Calu3 (cell line): Measurements from ENCODE around the gene CROCC. TPM values are rescaled to one million over a fixed set of nuclear protein-coding genes. Genes with fewer than 3 reads are reported as not detected.
"Not testable (repeated sequence)": the region's sequence is repeated elsewhere in the genome, so short reads cannot be mapped to it uniquely, and the experiment has no call there.

ENCODE experiments used
- BruUV-seq: library from RNA; stranded (reverse); fragments of 400-500 nt; replicated peaks from 2 replicates; lab custom pipeline; 2021; lab: Mats Ljungman, UMichigan
- CTCF ChIA-PET: fragments of 300-600 bp; sonication (Branson Sonifier 250); formaldehyde crosslinking; loops from one replicate; lab custom pipeline; 2022; ENCODE audit warnings: antibody characterized with exemption; lab: Charles Lee
- DNase-seq: peaks from one replicate; pipeline ENCODE4 v3.0.0; 2022
- H3K27ac Mint-ChIP-seq: one replicate; pipeline ENCODE4 v1.8.0; 2022; ENCODE audit warnings: mixed read lengths; ENCODE audit not compliant: unreplicated experiment
- H3K27me3 Mint-ChIP-seq: one replicate; pipeline ENCODE4 v1.8.0; 2022; ENCODE audit warnings: mixed read lengths; ENCODE audit not compliant: unreplicated experiment
- H3K36me3 Mint-ChIP-seq: one replicate; pipeline ENCODE4 v1.8.0; 2022; ENCODE audit warnings: mild to moderate bottlenecking, moderate library complexity, mixed read lengths; ENCODE audit not compliant: insufficient read depth, unreplicated experiment
- H3K4me1 Mint-ChIP-seq: one replicate; pipeline ENCODE4 v1.8.0; 2022; ENCODE audit warnings: mild to moderate bottlenecking, low read depth, mixed read lengths; ENCODE audit not compliant: unreplicated experiment
- H3K4me3 Mint-ChIP-seq: one replicate; pipeline ENCODE4 v1.8.0; 2022; ENCODE audit warnings: mild to moderate bottlenecking, low read depth, moderate library complexity, mixed read lengths; ENCODE audit not compliant: unreplicated experiment
- H3K9me3 Mint-ChIP-seq: one replicate; pipeline ENCODE4 v1.8.0; 2022; ENCODE audit warnings: low read depth, mixed read lengths; ENCODE audit not compliant: unreplicated experiment
- CTCF ChIP-seq: fragments of 200-600 bp; IDR thresholded peaks from one replicate; pipeline ENCODE4 v1.8.0; 2022; ENCODE audit warnings: antibody characterized with exemption; ENCODE audit not compliant: unreplicated experiment
- intact Hi-C: fragments of 100-400 bp; cut with micrococcal nuclease; formaldehyde crosslinking; loops from one replicate; pipeline ENCODE4 v1.10.0; 2022; ENCODE audit not compliant: unreplicated experiment
- total RNA-seq: library from RNA; stranded (reverse); gene quantifications from 2 replicates; pipeline ENCODE4 v1.2.3, GENCODE V29; 2022

CROCC gene
- total RNA-seq, 1 experiment from 2014 or later = 12.0 TPM

GRCh38 chr1:16938351-16939321 lies 16.9 kb downstream of the CROCC start:
- H3K36me3 Mint-ChIP-seq = no peaks in the 10 kb centered on the region
- no peaks in the 10 kb centered on the region for H3K9me3 Mint-ChIP-seq
- intact Hi-C loops = no loop called here
- CTCF ChIA-PET = no interaction called here
- no peak for DNase-seq
- no peak overlapping the region for H3K27ac Mint-ChIP-seq
- no peaks in the 10 kb centered on the region for H3K27me3 Mint-ChIP-seq
- no peak for TF ChIP-seq CTCF
- BruUV-seq = no TSS peak
- no peaks in the 10 kb centered on the region for H3K4me1 Mint-ChIP-seq
- no peak overlapping the region for H3K4me3 Mint-ChIP-seq

- intact Hi-C loops, H3K27me3 Mint-ChIP-seq, H3K4me3 Mint-ChIP-seq, H3K4me1 Mint-ChIP-seq, CTCF ChIA-PET, H3K27ac Mint-ChIP-seq, H3K36me3 Mint-ChIP-seq, H3K9me3 Mint-ChIP-seq, DNase-seq, BruUV-seq: not testable (repeated sequence)
These were observed 17.9 kb downstream of the CROCC start for GRCh38 chr1:16939386-16940180.

GRCh38 chr1:16944038-16944437 lies 22.3 kb downstream of the CROCC start:
- no TSS peak for BruUV-seq
- Mint-ChIP-seq H3K4me3 (no peak overlapping the region), H3K9me3 (no peaks in the 10 kb centered on the region), H3K4me1 (no peaks in the 10 kb centered on the region), H3K36me3 (peaks cover 4% of the 10 kb centered on the region), H3K27me3 (no peaks in the 10 kb centered on the region), H3K27ac (no peak overlapping the region)
- TF ChIP-seq CTCF = no peak
- DNase-seq = no peak
- CTCF ChIA-PET = no interaction called here
- intact Hi-C loops = no loop called here

- BruUV-seq, DNase-seq, intact Hi-C loops, H3K36me3 Mint-ChIP-seq, H3K4me1 Mint-ChIP-seq, H3K27me3 Mint-ChIP-seq, H3K9me3 Mint-ChIP-seq, CTCF ChIA-PET, H3K4me3 Mint-ChIP-seq, H3K27ac Mint-ChIP-seq: not testable (repeated sequence)
These were observed 23.8 kb downstream of the CROCC start for GRCh38 chr1:16945512-16945911.

GRCh38 chr1:16946185-16946584 lies 24.5 kb downstream of the CROCC start:
- intact Hi-C loops, H3K4me3 Mint-ChIP-seq, H3K9me3 Mint-ChIP-seq, H3K27me3 Mint-ChIP-seq, BruUV-seq, CTCF ChIA-PET, H3K36me3 Mint-ChIP-seq, H3K4me1 Mint-ChIP-seq, H3K27ac Mint-ChIP-seq, DNase-seq: not testable (repeated sequence)
